Measurements from ENCODE around the gene GRID1. TPM values are rescaled to one million over a fixed set of nuclear protein-coding genes. Genes with fewer than 3 reads are reported as not detected.

Gene GRID1
- total and polyA plus RNA-seq, 10 of the 15 experiments (the other 5 are each of a cell fraction or from before 2014, with no cell fraction given): 0.04 to 0.62 (median 0.08) TPM; not detected in 5

GRCh38 chr10:86374664-86375063, 8.1 kb upstream of the GRID1 start:
- intact Hi-C loops (cut with micrococcal nuclease; ENCODE audit: unreplicated experiment): loop anchor here (5.0 to 10.0 kb wide), 4 partner anchors 272 to 1447 kb away; no protein-coding TSS in a partner anchor
- H2AFZ ChIP-seq (ENCODE audit: control insufficient read depth, low read depth, low read length): no peak overlapping the region
- H3K27me3 ChIP-seq (replicated peaks in 1 of 2; ENCODE audit: control insufficient read depth in 2 of 2, insufficient read depth in 2 of 2, low read length in 1 of 2): no peaks in the 10 kb centered on the region
- H4K20me1 ChIP-seq (ENCODE audit: control insufficient read depth, insufficient read depth): no peaks in the 10 kb centered on the region
- FAIRE-seq (no peak), ATAC-seq (no peak), DNase-seq (ENCODE audit: low read depth, low spot score) (no peak)
- SMC1A ChIA-PET (ENCODE audit: uncharacterized antibody, unreplicated experiment): no interaction called here
- CTCF ChIA-PET: interaction anchor here (0.6 to 2.4 kb wide), 3 partner anchors 10 to 25 kb away, joined by 3 to 7 read pairs (median 5); no protein-coding TSS in a partner anchor
- POLR2A ChIA-PET: no interaction called here
- no peaks in the 10 kb centered on the region for H3K9me3 ChIP-seq (replicated peaks; ENCODE audit: control insufficient read depth, insufficient read depth, low read length)
- no peaks in the 10 kb centered on the region for H3K79me2 ChIP-seq (ENCODE audit: control insufficient read depth, insufficient read depth, low read length)
- BruUV-seq (replicated peaks): no TSS peak
- TF ChIP-seq EGR1 (IDR thresholded peaks at IDR 0.05; ENCODE audit: borderline replicate concordance in 1 of 2, low read depth in 2 of 2, low read length in 2 of 2): no peak
- TF ChIP-seq NFYA (IDR thresholded peaks at IDR 0.05; ENCODE audit: borderline replicate concordance, low read depth, low read length): no peak
- no peak for TF ChIP-seq ZBED1 (IDR thresholded peaks at IDR 0.05; ENCODE audit: borderline replicate concordance)
- no peak for TF ChIP-seq ZBTB33 (IDR thresholded peaks at IDR 0.05)
- no peak for TF ChIP-seq PML (IDR thresholded peaks at IDR 0.05; ENCODE audit: low read length)
- H3K4me1 ChIP-seq (ENCODE audit: control insufficient read depth, insufficient read depth, low read length): no peaks in the 10 kb centered on the region
- peaks cover 0 to 3% of the 10 kb centered on the region in 2 experiments; a peak in 1 of 4 replicates for H3K36me3 ChIP-seq (ENCODE audit: control insufficient read depth in 2 of 2, insufficient read depth in 2 of 2, low read length in 1 of 2)
- RAD21 ChIA-PET (ENCODE audit: unreplicated experiment): no interaction called here
- no peak overlapping the region for H3K4me3 ChIP-seq
- no peak overlapping the region for H3K27ac ChIP-seq (ENCODE audit: control insufficient read depth, insufficient read depth)
- in situ Hi-C loops (cut with MboI): loop anchor here (5.0 to 10.0 kb wide), 2 partner anchors 830 to 1447 kb away; no protein-coding TSS in a partner anchor
- no peak overlapping the region for H3K4me2 ChIP-seq (ENCODE audit: control insufficient read depth, insufficient read depth)
- 25% methylated on average over 8 of the region's 8 CpGs for WGBS (ENCODE audit: insufficient coverage, insufficient replicate concordance, low lambda C conversion rate, missing lambda C conversion rate)
- no peak overlapping the region for H3K9ac ChIP-seq (ENCODE audit: control insufficient read depth, insufficient read depth, low read length)

- ChIA-PET POLR2A (no interaction called here), RAD21 (ENCODE audit: unreplicated experiment) (no interaction called here), CTCF (no interaction called here), SMC1A (ENCODE audit: uncharacterized antibody, unreplicated experiment) (no interaction called here)
- peaks cover 0 to 3% of the 10 kb centered on the region in 2 experiments; a peak in 1 of 4 replicates for H3K36me3 ChIP-seq (ENCODE audit: control insufficient read depth in 2 of 2, insufficient read depth in 2 of 2, low read length in 1 of 2)
- H3K4me3 ChIP-seq: no peak overlapping the region
- H3K27me3 ChIP-seq (replicated peaks in 1 of 2; ENCODE audit: control insufficient read depth in 2 of 2, insufficient read depth in 2 of 2, low read length in 1 of 2): 0 out of 4 replicates have a peak, but pooled peaks cover 0 to under 1% of the 10 kb centered on the region in 2 experiments
- no peak overlapping the region for H3K4me2 ChIP-seq (ENCODE audit: control insufficient read depth, insufficient read depth)
- ATAC-seq (no peak), FAIRE-seq (no peak), DNase-seq (ENCODE audit: low read depth, low spot score) (no peak)
- no peaks in the 10 kb centered on the region for H3K9me3 ChIP-seq (replicated peaks; ENCODE audit: control insufficient read depth, insufficient read depth, low read length)
- no TSS peak for BruUV-seq (replicated peaks)
- H4K20me1 ChIP-seq (ENCODE audit: control insufficient read depth, insufficient read depth): no peaks in the 10 kb centered on the region
- in situ Hi-C loops (cut with MboI) (loop anchor here (5.0 to 10.0 kb wide), 2 partner anchors 829 to 1447 kb away; no protein-coding TSS in a partner anchor), intact Hi-C loops (cut with micrococcal nuclease; ENCODE audit: unreplicated experiment) (loop anchor here (5.0 to 10.0 kb wide), 2 partner anchors 589 to 827 kb away; no protein-coding TSS in a partner anchor)
- no peaks in the 10 kb centered on the region for H3K4me1 ChIP-seq (ENCODE audit: control insufficient read depth, insufficient read depth, low read length)
- H3K27ac ChIP-seq (ENCODE audit: control insufficient read depth, insufficient read depth): no peak overlapping the region
- 46% methylated on average over 7 of the region's 7 CpGs for whole genome bisulfite sequencing (ENCODE audit: insufficient coverage, insufficient replicate concordance, low lambda C conversion rate, missing lambda C conversion rate)
- no peak overlapping the region for H3K9ac ChIP-seq (ENCODE audit: control insufficient read depth, insufficient read depth, low read length)
- no peak overlapping the region for H2AFZ ChIP-seq (ENCODE audit: control insufficient read depth, low read depth, low read length)
- H3K79me2 ChIP-seq (ENCODE audit: control insufficient read depth, insufficient read depth, low read length): no peaks in the 10 kb centered on the region
- TF ChIP-seq ATF7 (IDR thresholded peaks at IDR 0.05; ENCODE audit: low read depth): no peak
- no peak for TF ChIP-seq RFX5 (IDR thresholded peaks at IDR 0.05; ENCODE audit: low read depth, low read length)
- TF ChIP-seq, protein P1, sequence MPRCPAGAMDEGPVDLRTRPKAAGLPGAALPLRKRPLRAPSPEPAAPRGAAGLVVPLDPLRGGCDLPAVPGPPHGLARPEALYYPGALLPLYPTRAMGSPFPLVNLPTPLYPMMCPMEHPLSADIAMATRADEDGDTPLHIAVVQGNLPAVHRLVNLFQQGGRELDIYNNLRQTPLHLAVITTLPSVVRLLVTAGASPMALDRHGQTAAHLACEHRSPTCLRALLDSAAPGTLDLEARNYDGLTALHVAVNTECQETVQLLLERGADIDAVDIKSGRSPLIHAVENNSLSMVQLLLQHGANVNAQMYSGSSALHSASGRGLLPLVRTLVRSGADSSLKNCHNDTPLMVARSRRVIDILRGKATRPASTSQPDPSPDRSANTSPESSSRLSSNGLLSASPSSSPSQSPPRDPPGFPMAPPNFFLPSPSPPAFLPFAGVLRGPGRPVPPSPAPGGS (IDR thresholded peaks at IDR 0.05; ENCODE audit: borderline replicate concordance, insufficient read depth, low read depth, low read length, poor library complexity, severe bottlenecking): no peak
- TF ChIP-seq, protein P2, sequence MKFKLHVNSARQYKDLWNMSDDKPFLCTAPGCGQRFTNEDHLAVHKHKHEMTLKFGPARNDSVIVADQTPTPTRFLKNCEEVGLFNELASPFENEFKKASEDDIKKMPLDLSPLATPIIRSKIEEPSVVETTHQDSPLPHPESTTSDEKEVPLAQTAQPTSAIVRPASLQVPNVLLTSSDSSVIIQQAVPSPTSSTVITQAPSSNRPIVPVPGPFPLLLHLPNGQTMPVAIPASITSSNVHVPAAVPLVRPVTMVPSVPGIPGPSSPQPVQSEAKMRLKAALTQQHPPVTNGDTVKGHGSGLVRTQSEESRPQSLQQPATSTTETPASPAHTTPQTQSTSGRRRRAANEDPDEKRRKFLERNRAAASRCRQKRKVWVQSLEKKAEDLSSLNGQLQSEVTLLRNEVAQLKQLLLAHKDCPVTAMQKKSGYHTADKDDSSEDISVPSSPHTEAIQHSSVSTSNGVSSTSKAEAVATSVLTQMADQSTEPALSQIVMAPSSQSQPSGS (IDR thresholded peaks at IDR 0.05; ENCODE audit: low read length): no peak
- TF ChIP-seq PAX8 (IDR thresholded peaks at IDR 0.05): no peak
- no peak for TF ChIP-seq CBX5 (IDR thresholded peaks at IDR 0.05; ENCODE audit: low read depth)
- TF ChIP-seq ZSCAN29 (IDR thresholded peaks at IDR 0.05): no peak
- TF ChIP-seq PAX5 (IDR thresholded peaks at IDR 0.05; ENCODE audit: borderline replicate concordance, low read depth, low read length): no peak
- TF ChIP-seq ZNF24 (IDR thresholded peaks at IDR 0.05): no peak
These were observed 7.2 kb upstream of the GRID1 start for GRCh38 chr10:86373828-86374227.
